GM21526 (cell line): ENCODE measurements around the gene EFCAB12.
"Not testable (repeated sequence)": the region's sequence is repeated elsewhere in the genome, so short reads cannot be mapped to it uniquely, and the experiment has no call there.

ENCODE experiments used
- ATAC-seq: cut with Tn5 transposase; IDR thresholded peaks from one replicate; pipeline ENCODE4 v1.9.1; 2021; ENCODE audit warnings: moderate library complexity; ENCODE audit not compliant: unreplicated experiment, low FRiP score

Gene EFCAB12

DNA sequence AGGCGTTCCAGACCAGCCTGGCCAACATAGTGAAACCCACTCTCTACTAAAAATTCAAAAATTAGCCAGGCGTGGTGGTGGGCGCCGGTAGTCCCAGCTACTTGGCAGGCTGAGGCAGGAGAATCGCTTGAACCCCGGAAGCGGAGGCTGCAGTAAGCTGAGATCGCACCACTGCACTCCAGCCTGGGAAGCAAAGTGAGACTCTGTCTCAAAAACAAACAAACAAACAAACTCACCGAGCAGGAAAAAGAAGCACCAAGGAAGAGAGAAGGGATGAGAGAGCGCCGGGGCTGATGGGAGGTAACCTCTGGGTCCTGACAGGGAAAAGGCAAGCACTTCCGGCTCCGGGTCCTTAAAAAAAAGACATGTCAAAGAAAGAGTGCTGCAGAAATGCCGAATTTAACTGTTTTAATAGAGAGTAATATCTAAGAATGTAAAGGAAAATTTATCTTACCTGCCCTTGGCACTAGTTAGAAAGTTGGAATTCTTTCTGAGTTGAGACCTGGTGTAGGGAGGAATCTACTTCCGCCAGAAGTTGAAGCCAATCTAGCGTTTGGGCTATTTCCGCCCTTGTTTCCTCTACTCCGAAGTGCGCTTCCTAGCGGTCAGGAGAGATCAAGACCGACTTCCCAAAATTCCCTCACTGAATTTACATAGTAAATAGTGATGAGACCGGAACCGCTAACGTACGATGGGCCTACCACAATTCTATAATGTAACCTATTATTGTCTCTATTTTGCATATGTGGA lies 29.1 kb downstream of the EFCAB12 start:
- peak; percentile 68 for ATAC-seq

DNA sequence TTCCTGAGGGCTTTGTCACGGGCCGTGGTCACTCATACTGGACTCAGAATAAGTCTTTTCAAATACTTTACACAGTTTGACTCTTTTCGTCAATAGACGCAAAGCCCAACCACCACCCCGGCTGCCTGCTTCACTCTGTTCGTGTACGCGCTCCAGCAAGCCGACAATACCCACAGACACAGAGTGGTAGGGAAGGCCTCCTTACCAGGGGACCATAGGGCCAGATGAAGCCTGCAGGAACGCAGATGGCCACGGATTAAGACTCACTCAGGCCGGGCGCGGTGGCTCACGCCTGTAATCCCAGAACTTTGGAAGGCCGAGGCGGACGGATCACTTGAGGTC lies 29.7 kb downstream of the EFCAB12 start:
- ATAC-seq: no peak

DNA sequence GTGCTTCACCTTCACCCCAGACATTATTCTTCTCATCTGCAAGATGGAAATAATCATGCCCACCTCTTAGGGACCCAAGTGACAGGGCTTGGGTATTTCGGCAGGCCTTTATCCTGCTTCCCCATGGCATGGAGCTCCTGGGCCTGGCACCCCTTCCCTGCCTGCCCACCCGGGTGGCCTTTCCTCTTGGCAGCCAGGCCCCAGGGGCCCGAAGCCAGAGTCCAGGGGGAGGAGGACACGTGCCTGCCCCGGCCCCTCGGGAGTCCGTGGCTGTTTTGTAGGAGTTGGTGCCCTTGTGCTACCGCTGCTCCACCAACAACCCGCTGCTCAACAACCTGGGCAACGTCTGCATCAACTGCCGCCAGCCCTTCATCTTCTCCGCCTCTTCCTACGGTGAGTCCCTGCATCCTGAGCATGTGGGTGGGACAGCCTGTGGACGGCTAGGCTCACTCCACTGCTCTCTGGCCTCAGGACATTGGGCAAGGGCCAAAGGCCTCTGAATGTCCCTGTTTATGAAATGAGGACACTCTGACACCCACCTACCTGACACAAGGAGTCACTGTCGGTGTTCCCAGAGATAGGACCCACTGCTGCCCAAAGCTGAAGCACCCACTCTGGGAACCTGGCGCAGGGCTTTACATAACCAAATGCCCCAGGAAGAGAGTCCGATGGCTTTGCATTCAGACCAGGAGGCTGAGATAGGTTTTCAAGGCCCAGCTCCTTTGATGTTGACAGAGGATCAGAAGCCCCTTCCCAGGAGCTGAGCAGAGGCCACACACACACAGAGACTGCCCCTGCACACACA lies 34.5 kb downstream of the EFCAB12 start:
- ATAC-seq: not testable (repeated sequence)

DNA sequence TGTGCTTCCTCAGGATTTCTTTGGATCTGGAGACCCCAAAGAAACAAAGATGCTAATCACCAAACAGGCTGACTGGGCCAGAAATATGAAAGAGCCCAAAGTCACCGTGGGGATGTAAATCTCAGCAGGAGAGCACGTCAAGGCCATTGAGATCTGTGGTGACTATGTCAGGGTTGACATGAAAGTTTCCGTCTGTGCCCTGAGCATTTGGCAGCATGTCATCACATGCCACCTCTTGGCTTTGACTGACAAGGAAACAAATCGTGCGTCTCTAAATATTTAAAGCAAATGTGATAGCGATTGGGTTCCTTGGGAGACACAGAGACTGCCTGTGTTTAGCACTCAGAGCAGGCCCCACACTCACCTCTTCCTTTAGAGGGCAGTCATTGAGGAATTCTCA lies 35.2 kb downstream of the EFCAB12 start:
- no peak for ATAC-seq

DNA sequence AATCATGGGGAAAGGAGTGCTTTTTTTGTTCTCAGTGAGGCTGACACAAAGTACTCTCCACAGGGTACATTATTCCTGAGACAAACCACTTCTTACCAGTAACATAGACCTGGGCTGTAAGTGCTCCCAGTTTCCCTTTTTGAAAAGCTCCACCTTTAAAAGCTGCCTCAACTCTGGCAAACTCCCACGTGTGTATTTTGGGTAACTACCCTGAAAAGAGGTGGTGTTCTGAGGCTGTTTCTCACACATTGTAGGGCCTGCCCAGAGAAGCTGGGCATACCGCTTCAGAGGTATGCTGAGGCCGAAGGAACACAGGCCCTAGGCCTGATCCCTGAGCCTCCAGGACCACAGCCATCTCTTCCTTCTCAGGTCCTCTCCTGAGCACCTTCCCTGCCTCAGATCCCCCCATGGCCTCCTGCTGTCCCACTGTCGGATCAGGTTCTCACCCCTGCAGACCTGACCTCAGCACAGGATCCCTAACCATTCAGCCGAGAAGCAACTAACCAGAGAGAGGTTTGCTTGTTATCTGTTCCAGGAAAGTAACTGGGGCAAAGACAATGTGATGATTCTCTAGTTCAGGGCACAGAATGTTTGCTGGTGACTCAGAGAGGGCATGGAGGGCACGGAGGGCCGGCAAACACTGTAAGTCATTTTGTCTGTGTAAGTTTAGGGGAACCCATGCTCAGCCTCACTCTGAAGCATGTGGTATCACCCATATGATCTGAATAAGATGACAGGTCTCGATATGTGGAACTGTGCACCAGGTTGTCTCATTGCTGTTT lies 36.1 kb downstream of the EFCAB12 start:
- not testable (repeated sequence) for ATAC-seq

DNA sequence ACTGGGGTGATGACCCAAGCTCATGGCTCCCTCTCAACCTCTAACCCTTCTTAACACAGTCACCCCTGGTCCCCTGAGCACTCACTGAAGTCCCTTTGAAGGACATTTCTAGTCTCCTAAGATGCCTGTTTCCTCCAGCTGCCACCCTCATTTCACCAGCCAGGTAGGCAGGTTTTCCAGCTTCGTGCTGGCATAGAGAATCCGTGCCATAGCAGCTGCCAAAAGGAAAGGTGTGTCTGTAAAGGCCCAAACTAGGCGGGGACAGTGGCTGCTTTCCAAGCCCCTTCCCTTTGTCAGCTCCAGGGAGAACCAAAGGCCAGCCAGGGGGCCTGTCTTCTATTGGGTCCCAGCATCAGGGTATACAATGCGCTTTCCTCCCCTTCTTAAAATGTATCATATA lies 36.9 kb downstream of the EFCAB12 start:
- ATAC-seq: not testable (repeated sequence)

DNA sequence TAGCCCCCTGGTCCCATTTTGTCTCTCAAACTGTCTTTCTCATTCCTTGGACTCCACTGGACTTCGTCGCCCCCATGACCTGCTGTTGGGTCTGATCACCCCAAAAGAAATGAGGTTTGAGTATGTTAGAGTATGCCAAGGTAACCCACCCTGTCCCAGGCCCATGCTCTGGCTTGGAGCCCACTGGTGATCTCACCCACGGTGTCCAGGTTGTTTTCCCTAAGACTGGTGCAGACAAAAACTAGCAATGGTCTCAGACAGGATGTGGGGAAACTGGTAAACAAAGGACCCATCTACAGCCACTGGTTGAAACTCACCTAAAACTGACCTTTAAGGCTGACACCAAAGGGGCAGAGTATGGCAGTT lies 38.9 kb downstream of the EFCAB12 start:
- no peak for ATAC-seq

DNA sequence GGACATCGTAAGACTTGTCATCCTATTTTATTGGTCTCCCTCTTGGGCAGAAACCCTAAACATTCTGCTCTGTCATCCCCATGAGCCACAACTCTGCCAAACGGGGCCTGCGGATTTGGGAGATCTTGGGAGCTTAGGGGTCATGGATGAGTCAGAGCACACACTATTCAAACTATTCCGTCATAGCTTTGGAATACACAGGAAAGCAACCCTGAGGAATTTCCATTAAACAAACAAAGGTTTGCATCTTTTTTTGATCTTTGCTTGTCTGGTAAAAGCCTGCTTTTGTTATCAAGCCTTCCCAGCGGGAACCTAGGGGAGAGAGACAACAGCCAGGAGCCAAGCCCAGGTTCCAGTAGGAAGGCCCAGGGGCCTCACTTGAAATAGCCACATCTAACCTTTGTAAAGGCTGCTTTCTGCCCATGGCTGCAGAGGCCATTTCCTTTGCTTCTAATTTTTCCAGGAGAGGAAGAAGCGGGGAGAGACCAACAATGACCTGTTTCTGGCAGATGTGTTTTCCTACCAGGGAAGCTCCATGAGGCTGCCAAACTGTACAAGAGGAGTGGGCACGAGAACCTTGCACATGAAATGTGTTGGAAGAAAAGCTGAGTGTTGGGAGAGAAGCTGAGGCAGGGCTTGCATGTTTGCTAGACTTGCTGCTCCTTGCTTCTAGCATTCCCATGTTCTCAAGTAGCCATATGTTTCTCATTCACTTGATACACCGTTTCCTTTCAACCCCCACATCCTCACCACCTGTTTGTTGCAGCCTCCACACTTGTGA lies 39.5 kb downstream of the EFCAB12 start:
- ATAC-seq: not testable (repeated sequence)

DNA sequence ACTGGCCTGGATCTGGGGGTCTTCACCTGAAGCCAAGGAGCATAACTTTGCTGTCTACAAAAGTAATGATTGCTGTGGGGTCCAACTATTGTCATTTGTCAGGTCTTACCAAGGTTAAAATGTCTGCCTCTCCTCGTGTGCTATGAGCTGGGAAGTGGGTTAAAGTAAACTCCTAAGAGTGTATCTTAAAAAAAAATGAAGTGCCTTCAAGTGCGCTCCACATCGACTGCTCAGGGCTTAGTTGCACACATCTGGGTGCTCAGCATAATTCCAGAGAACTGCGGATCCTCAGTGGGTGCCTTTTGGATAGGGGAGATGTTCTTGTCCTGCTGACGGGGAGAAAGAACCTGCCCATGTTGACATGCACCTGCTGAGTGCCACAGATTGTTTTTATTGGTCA lies 40.9 kb downstream of the EFCAB12 start:
- ATAC-seq: no peak

DNA sequence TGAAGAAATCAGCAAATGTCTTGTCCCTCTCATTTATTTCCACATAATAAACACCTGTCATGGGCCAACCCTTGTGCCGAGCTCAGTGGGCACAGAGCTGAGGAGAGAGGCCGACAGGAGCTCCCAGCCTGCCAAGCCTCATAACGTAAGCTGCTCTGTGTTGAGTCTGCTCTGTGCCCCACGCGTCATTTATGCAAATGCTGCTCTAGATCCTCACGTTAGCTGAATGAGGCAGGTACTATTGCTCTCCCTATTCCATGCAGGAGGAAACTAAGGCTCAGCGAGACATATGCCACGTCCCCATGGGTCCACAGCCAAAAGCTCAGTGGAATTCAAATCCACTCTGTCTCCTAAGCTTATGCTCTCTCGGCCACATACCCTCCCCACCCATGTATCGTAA lies 41.5 kb downstream of the EFCAB12 start:
- ATAC-seq: no peak

DNA sequence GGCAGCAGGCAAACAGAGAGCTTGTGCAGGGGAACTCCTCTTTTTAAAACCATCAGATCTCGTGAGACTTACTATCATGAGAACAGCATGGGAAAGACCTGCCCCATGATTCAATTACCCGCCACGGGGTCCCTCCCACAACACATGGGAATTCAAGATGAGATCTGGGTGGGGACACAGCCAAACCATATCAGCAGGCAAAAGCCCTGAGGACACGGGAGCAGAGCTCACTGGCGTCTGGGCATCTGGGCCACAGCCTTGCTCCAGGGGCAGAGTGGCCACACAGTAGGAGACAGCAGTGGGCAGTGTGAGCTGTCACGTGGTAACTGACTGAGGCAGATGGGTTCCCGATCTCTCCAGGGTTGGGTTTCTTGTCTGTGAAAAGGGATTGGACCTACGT lies 42.9 kb downstream of the EFCAB12 start:
- ATAC-seq: not testable (repeated sequence)

DNA sequence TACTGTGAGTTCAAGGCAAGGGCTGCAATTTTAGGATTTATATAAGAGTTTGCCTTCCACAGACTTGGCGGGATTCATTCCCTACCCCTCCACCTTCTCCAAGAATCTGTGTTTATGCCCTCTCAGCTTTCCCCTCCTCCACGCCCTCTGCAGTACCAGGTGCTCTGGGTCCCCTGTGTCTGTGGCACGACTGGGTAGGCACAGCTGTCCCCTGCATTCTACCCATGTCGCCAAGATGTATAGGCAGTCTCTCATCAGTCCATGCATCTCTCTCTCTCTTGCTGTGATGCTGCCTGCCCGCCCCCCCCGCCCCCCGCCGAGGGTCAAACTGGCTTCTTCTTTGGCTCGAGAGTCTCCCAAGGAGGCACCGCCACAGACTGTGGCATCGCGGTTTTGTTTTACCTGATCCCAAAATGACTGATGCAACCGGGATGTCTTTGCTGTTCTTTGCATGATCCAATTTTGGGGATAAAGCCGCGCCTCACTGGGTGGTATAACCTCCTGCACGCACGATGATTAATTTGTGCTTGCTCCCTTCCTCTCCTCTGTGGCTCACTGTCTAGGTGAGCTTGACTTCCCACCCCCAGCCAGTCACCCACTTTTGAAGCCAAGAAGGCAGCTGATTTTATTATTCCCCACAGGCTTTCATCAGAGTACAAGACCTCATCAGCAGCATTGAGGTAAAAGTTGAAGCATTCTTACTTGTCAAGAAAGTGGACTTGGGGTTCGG lies 43.7 kb downstream of the EFCAB12 start:
- ATAC-seq: no peak

DNA sequence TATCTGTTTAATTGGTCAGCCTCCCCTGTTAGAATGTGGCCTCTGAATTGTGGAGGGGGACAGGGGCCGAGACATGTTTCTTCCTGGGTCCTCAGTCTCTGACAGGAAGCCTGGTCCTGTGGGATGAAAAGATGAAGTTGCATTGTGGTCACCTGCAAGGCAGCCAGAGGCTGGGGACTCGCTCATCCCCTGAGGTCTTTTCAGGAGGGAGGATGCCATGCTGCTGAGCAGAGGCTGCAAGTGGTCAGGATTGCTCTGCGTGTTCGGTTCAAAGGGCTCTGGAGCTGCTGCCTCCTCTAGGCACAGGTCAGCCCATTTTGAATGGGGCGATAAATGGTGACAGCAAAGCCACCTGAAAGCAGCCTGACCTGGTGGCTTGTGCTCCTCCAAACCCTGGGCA lies 44.3 kb downstream of the EFCAB12 start:
- not testable (repeated sequence) for ATAC-seq

DNA sequence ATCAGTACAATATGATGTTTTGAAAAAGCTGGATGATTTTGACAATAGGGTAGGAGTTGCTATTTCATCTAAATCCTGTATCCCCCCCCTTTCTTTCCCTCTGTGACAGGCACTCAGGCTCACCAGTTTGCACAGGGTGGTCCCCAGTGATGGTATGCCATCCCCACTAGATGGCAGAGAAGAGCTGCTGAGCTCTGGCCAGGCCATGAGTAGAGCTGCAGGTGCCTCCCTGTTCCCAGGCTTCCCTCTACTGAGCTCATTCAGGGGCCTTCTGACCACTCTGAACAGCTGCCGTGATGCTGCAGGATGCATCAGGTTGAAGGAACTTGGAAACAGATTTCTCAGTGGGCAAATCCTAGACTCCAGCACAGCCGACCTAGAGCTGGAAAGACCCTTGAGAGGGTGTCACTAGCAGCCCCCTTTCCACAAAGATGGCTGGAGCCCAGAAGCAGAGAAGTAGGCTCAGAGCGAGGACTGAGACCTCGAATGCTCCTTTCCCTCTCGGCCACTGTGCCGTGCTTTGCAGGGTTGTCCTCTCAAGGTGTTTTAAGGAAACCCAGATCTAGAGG lies 45.1 kb downstream of the EFCAB12 start:
- ATAC-seq: peak; percentile 60

DNA sequence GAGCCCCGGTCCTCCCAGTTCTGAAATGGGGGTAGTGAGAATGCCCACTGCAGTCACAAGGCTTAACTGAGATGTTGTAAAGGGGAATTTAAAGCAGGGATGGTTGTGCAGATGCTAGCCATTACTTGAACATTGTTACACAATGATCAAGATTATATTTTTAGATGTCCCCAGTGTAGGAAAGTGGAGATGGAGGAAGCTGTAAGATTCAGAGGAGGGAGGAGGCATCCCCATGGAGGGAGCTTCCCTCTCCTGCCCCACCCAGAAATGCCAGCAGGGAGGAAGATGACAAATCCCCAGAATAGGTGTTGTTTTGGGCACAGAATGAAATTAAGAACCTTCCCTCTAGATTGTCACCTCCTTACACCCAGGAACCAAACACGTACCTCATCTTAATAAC lies 46.1 kb downstream of the EFCAB12 start:
- no peak for ATAC-seq

DNA sequence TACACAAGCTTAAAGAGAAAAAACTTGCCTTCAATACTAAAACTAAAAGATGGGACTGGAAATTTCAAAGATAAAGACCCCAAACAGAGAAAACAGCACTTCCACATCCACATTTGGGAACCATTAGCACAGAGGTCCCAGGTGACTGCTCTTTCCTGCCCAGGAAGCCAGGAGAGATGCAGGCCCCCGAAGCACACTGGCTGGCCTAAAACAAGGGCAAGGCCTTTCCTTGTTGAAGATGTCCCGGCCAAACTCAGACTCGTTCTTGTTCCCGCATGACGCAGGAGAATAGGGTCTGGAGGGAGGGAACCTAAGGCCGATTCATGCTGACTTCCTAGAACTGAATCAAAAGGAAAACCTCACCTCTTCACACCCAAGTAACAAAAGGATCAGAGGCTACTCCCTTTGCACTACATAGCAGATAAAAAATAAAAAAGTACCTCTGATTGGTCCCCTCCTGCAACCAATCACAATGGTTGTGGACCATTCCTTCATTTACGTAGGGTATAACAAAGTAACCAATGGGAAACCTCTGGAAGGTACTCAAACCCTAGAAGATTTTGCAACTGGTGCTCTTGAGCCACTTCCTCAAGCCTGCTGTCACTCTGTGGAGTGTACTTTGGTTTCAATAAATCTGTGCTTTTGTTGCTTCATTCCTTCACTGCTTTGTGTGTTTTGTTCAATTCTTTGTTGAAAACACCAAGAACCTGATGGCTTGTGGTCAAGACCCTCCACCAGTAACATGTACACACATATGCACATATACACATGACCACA lies 48.7 kb downstream of the EFCAB12 start:
- ATAC-seq: no peak

DNA sequence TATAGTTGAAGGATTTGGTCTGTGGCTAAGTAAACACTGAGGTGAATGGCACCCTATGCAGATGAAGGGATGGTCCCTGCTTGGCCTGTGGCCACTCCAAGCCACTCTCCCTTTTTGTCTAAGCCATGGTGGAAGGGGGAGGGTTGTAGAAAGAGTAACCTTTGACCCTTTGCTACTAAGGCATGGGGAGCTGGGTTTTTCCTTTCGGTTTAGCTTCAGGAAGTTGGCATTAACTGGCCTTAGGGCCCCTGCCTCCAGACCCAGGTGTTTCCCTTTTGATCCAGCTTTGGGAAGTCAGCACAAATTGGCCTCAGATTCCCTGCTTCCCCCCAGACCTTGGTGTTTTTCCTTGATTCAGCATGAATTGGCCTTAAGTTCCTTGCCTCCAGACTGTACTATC lies 49.5 kb downstream of the EFCAB12 start:
- no peak for ATAC-seq

DNA sequence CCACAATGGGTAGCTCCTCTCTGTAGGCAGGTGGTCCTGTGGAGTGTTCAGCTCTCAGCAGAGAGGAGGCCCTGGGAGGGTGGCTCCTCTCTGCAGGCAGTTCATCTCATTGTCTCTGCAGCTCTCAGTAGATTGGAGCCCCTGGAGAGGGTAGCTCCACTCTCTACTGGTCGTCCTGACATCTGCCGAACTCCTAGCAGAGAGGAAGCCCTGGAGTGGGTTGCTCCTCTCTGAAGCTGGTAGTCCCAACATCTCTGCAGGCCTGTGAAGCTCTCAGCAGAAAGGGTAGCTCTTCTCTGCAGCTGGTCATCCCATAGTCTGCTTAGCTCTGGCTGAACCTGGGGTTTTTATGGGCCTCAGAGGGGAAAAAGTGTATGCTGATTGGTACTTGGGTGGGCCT lies 50.8 kb downstream of the EFCAB12 start:
- ATAC-seq: no peak

DNA sequence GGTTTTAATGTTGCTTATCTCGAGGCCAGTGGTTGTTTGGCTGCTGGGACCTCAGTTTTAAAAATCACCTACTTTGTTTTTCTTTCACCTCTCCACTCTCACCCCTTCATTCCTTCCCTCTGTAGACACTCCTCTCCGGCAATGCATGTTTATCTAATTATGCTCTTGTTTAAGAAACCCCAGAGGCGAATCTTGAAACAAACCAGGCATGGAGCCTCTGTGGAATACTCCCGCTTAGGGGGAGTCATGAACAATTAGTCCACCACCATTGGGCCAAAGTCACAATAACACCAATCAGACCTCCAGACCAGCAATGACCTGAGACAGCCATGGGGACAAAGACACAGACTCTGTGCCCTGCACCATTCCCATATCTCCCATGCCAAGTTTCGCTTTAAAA lies 53.3 kb downstream of the EFCAB12 start:
- no peak for ATAC-seq
